AG09319 (cell line): ENCODE measurements around the gene BCAT1.

Source experiments
- DNase-seq: peaks from one replicate; pipeline ENCODE4 v3.0.0-alpha.2; 2010; ENCODE audit warnings: low read depth; ENCODE audit errors: extremely low read depth
- CTCF ChIP-seq: IDR thresholded peaks from 2 replicates; pipeline ENCODE4 v1.5.1; 2011; ENCODE audit warnings: low read depth, mild to moderate bottlenecking, inconsistent platforms, low read length, moderate library complexity

Gene BCAT1

GRCh38 chr12:24948757-24949722 lies at the start of gene BCAT1:
BCAT1 (minus strand) TSS chr12:24949101; CDS start chr12:24948932, 169 bp downstream.
- TF ChIP-seq CTCF: peak; percentile 19
- peak; percentile 63 for DNase-seq

GRCh38 chr12:24997970-24998582 lies 49.2 kb upstream of the BCAT1 start:
- DNase-seq: peak; percentile 45
- no peak for TF ChIP-seq CTCF

GRCh38 chr12:24997496-24997895 lies 48.6 kb upstream of the BCAT1 start:
- no peak for DNase-seq
- no peak for TF ChIP-seq CTCF

- TF ChIP-seq CTCF: no peak
- DNase-seq: no peak
Observed at GRCh38 chr12:24996820-24997219, 47.9 kb upstream of the BCAT1 start.

GRCh38 chr12:24996102-24996797 lies 47.3 kb upstream of the BCAT1 start:
- TF ChIP-seq CTCF: no peak
- DNase-seq: no peak

GRCh38 chr12:24993793-24994192 lies 44.9 kb upstream of the BCAT1 start:
- no peak for TF ChIP-seq CTCF
- DNase-seq: no peak
